ENCODE results near the gene OLFM1. TPM values are rescaled to one million over a fixed set of nuclear protein-coding genes. Genes with fewer than 3 reads are reported as not detected.
A peak's percentile ranks its signal among the peaks of the same experiment; 100 is the strongest.

The OLFM1 gene
- total RNA-seq, 1 donor from 2014 or later: 0.83 TPM

- Mint-ChIP-seq H3K27ac (ENCODE audit: unreplicated experiment) (no peak overlapping the region), H3K36me3 (ENCODE audit: unreplicated experiment) (no peaks in the 10 kb centered on the region), H3K9me3 (ENCODE audit: unreplicated experiment) (no peaks in the 10 kb centered on the region), H3K4me1 (ENCODE audit: unreplicated experiment) (no peaks in the 10 kb centered on the region), H3K27me3 (ENCODE audit: unreplicated experiment) (peaks cover 18% of the 10 kb centered on the region), H3K4me3 (ENCODE audit: unreplicated experiment) (no peak overlapping the region)
- peak; percentile 77 for DNase-seq (ENCODE audit: extremely low spot score, unreplicated experiment)
- no peak for TF ChIP-seq CTCF (IDR thresholded peaks at IDR 0.05)
Measured at GRCh38 chr9:135050072-135050990, 37.1 kb upstream of the OLFM1 start.

GRCh38 chr9:135051316-135052038 is 36.0 kb upstream of the OLFM1 start:
- Mint-ChIP-seq H3K4me1 (ENCODE audit: unreplicated experiment) (no peaks in the 10 kb centered on the region), H3K27me3 (ENCODE audit: unreplicated experiment) (peaks cover 17% of the 10 kb centered on the region)
- TF ChIP-seq CTCF (IDR thresholded peaks at IDR 0.05): no peak

DNA sequence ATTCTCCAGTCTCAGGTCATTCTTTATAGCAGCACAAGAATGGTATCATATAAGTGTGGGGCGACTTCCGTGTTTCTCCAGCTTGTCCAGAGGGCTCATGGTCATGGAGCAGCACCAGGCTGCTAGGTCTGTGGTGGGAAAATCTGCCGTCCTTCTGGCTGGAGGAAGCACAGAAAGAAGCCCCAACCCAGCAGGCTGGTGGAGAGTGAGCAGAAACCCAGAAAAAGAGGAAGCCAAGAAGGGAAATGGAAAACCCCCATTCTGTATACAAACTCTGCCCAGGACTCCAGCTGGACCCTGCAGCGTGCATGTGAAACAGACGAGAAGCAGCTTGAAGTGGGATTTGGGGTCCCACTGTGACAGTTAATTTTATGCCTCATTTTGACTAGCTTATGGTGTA is 34.3 kb upstream of the OLFM1 start:
- Mint-ChIP-seq H3K9me3 (ENCODE audit: unreplicated experiment) (no peaks in the 10 kb centered on the region), H3K4me1 (ENCODE audit: unreplicated experiment) (no peaks in the 10 kb centered on the region), H3K4me3 (ENCODE audit: unreplicated experiment) (no peak overlapping the region), H3K27ac (ENCODE audit: unreplicated experiment) (no peak overlapping the region), H3K27me3 (ENCODE audit: unreplicated experiment) (peaks cover 28% of the 10 kb centered on the region), H3K36me3 (ENCODE audit: unreplicated experiment) (no peaks in the 10 kb centered on the region)
- no peak for TF ChIP-seq CTCF (IDR thresholded peaks at IDR 0.05)
- DNase-seq (ENCODE audit: extremely low spot score, unreplicated experiment): no peak

More at GRCh38 chr9:135051316-135052038, 36.0 kb upstream of the OLFM1 start:
- Mint-ChIP-seq H3K4me3 (ENCODE audit: unreplicated experiment) (no peak overlapping the region), H3K27ac (ENCODE audit: unreplicated experiment) (no peak overlapping the region), H3K9me3 (ENCODE audit: unreplicated experiment) (no peaks in the 10 kb centered on the region), H3K36me3 (ENCODE audit: unreplicated experiment) (no peaks in the 10 kb centered on the region)
- peak; percentile 80 for DNase-seq (ENCODE audit: extremely low spot score, unreplicated experiment)

DNA sequence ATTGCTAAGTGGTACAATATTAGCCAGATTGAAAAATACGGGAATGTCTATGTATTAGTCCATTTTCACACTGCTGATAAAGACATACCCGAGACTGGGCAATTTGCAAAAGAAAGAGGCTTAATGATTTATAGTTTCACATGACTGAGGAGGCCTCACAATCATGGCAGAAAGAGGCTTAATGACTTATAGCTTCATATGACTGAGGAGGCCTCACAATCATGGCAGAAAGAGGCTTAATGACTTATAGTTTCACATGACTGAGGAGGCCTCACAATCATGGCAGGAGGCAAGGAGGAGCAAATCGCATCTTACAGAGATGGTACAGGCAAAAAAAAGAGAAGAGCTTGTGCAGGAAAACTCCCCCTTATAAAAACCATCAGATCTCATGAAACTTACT is 32.3 kb upstream of the OLFM1 start:
- no peaks in the 10 kb centered on the region for H3K36me3 Mint-ChIP-seq (ENCODE audit: unreplicated experiment)
- no peaks in the 10 kb centered on the region for H3K9me3 Mint-ChIP-seq (ENCODE audit: unreplicated experiment)
- H3K27me3 Mint-ChIP-seq (ENCODE audit: unreplicated experiment): peaks cover 43% of the 10 kb centered on the region
- H3K4me3 Mint-ChIP-seq (ENCODE audit: unreplicated experiment): no peak overlapping the region
- no peak for DNase-seq (ENCODE audit: extremely low spot score, unreplicated experiment)
- no peak overlapping the region for H3K27ac Mint-ChIP-seq (ENCODE audit: unreplicated experiment)
- H3K4me1 Mint-ChIP-seq (ENCODE audit: unreplicated experiment): no peaks in the 10 kb centered on the region
- no peak for TF ChIP-seq CTCF (IDR thresholded peaks at IDR 0.05)

DNA sequence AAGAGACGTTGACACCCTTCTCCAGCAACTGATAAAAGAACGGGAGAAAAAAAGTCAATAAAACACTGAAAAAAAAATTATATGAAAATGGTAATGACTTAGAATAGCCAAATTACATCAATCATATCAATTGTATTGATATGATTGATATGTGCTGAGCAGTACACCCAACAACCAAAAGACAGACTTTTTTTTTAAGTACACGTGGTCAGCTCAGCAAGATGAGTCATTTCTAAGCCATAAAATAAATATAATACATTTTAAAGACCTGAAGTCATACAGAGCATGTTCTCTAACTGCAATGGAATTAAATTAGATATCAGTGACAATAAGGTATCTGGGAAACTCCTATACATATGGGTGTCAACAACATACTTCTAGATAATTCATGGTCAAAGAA is 30.9 kb upstream of the OLFM1 start:
- H3K4me3 Mint-ChIP-seq (ENCODE audit: unreplicated experiment): no peak overlapping the region
- DNase-seq (ENCODE audit: extremely low spot score, unreplicated experiment): no peak
- no peaks in the 10 kb centered on the region for H3K9me3 Mint-ChIP-seq (ENCODE audit: unreplicated experiment)
- peaks cover 48% of the 10 kb centered on the region for H3K27me3 Mint-ChIP-seq (ENCODE audit: unreplicated experiment)
- H3K27ac Mint-ChIP-seq (ENCODE audit: unreplicated experiment): no peak overlapping the region
- H3K36me3 Mint-ChIP-seq (ENCODE audit: unreplicated experiment): no peaks in the 10 kb centered on the region
- H3K4me1 Mint-ChIP-seq (ENCODE audit: unreplicated experiment): no peaks in the 10 kb centered on the region
- TF ChIP-seq CTCF (IDR thresholded peaks at IDR 0.05): no peak
